Left lung (tissue), 10 donors: ENCODE data around the gene SMAD6. TPM values are rescaled to one million over a fixed set of nuclear protein-coding genes. Genes with fewer than 3 reads are reported as not detected.

Source experiments
- ATAC-seq: fragments of 200-7000 bp; cut with Tn5 transposase; one replicate; pipeline ENCODE4 v1.9.1; 2020; ENCODE audit warnings: moderate library complexity
- DNase-seq, 4 donors: peaks; one replicate each; pipeline ENCODE4 v3.0.0-alpha.2; 2013 to 2020
- H3K27ac ChIP-seq, 2 donors: fragments of 200-600 bp; sonication (generic) in 1 of 2; one replicate each; pipeline versions ENCODE4 v1.5.0 to v1.8.0; 2020 to 2021
- H3K27me3 ChIP-seq, 2 donors: fragments of 200-600 bp; sonication (generic) in 1 of 2; one replicate each; pipeline versions ENCODE4 v1.5.0 to v1.8.0; 2020 to 2021
- H3K36me3 ChIP-seq, 2 donors: fragments of 200-600 bp; sonication (generic) in 1 of 2; one replicate each; pipeline versions ENCODE4 v1.5.0 to v1.8.0; 2020 to 2021
- H3K4me1 ChIP-seq, 2 donors: fragments of 200-600 bp; one replicate each; pipeline ENCODE4 v1.8.0; 2021
- H3K4me3 ChIP-seq, 2 donors: fragments of 200-600 bp; sonication (generic) in 1 of 2; one replicate each; pipeline versions ENCODE4 v1.5.0 to v1.8.0; 2020 to 2021; ENCODE audit warnings: mild to moderate bottlenecking in 1 of 2
- H3K9me3 ChIP-seq, 2 donors: fragments of 200-600 bp; sonication (generic) in 1 of 2; one replicate each; pipeline versions ENCODE4 v1.5.0 to v1.8.0; 2020 to 2021
- intact Hi-C, 2 donors: fragments of 100-400 bp; cut with DNase I; formaldehyde crosslinking; loops; one replicate each; pipeline versions ENCODE4 v1.11.2 to v1.14.2; 2022
- polyA plus RNA-seq, 6 donors: library from polyadenylated mRNA; unstranded; fragments of 120-200 nt; gene quantifications; one replicate each; pipeline ENCODE4 v1.2.1, GENCODE V29; 2013; ENCODE audit not compliant: insufficient read length in 6 of 6
- total RNA-seq, 2 donors: library from RNA; stranded (reverse); fragmentation: NEBNext Ultra II Directional; extraction: Animal tissue kit (Norgen Biotek cat#: 25700); gene quantifications; one replicate each; pipeline ENCODE4 v1.2.1, GENCODE V29; 2021
- TF ChIP-seq, protein P1 (sequence below), 2 donors: fragments of 200-600 bp; sonication (generic) in 1 of 2; IDR thresholded peaks; one replicate each; pipeline versions ENCODE4 v1.5.0 to v1.8.0; 2021; ENCODE audit warnings: antibody characterized with exemption in 2 of 2
- donor health status: DM: no; HTN: yes; CAD: no.
- donor health status: DM: no; HTN: no; CAD: no.

SMAD6 gene
- total and polyA plus RNA-seq, 8 donors: 25.0 to 110 (median 32.0) TPM

DNA sequence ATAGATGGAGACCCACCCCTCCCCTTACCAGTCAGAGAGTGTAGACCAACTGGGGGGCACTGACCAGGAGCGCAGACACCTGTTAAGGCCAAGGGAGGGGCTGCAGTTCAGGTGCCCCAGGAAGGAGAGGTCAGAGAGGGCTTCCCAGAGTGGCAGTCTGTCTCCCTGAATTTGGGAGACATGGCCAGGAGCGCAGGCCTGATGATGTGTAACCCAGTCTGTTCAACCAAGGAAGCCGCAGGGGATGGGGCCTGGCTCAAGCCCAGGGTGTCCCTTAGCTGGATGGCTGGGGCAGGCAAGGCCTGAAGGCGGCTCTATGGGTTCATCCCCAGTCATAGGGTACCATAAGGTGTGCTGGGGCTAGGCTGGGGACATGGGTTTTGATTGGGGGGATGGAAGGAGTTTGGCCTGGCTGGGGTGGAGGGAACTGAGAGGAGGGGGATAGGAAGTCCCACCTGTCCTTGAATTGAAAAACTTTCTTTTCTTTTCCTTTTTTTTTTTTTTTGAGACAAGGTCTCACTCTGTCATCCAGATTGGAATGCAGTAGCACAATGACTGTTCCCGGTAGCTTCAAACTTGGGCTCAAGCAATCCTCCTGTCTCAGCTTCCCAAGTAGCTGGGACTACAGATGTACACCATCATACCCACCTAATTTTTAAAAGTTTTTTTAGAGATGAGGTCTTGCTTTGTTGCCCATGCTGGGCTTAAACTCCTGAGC, 75.7 kb downstream of the SMAD6 start:
- H3K9me3 ChIP-seq: no peaks in the 10 kb centered on the region
- H3K4me1 ChIP-seq: peaks cover 18 to 27% of the 10 kb centered on the region in 2 donors
- intact Hi-C loops: loop anchor here in 1 of 2 donors (10.0 kb wide), 1 partner anchor 163 kb away; no protein-coding TSS in a partner anchor
- ATAC-seq: no peak
- TF ChIP-seq, protein P1, sequence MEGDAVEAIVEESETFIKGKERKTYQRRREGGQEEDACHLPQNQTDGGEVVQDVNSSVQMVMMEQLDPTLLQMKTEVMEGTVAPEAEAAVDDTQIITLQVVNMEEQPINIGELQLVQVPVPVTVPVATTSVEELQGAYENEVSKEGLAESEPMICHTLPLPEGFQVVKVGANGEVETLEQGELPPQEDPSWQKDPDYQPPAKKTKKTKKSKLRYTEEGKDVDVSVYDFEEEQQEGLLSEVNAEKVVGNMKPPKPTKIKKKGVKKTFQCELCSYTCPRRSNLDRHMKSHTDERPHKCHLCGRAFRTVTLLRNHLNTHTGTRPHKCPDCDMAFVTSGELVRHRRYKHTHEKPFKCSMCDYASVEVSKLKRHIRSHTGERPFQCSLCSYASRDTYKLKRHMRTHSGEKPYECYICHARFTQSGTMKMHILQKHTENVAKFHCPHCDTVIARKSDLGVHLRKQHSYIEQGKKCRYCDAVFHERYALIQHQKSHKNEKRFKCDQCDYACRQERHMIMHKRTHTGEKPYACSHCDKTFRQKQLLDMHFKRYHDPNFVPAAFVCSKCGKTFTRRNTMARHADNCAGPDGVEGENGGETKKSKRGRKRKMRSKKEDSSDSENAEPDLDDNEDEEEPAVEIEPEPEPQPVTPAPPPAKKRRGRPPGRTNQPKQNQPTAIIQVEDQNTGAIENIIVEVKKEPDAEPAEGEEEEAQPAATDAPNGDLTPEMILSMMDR (IDR thresholded peaks at IDR 0.05): no peak
- no peak overlapping the region for H3K27ac ChIP-seq
- no peak for DNase-seq
- no peak overlapping the region for H3K4me3 ChIP-seq
- H3K27me3 ChIP-seq: no peaks in the 10 kb centered on the region
- H3K36me3 ChIP-seq: peaks cover 0 to 8% of the 10 kb centered on the region in 2 donors

- ATAC-seq: no peak
- H3K36me3 ChIP-seq: peaks cover 0 to 8% of the 10 kb centered on the region in 2 donors
- no peaks in the 10 kb centered on the region for H3K9me3 ChIP-seq
- H3K27me3 ChIP-seq: no peaks in the 10 kb centered on the region
- TF ChIP-seq, protein P1 (IDR thresholded peaks at IDR 0.05): no peak
- intact Hi-C loops: loop anchor here in 1 of 2 donors (10.0 kb wide), 1 partner anchor 163 kb away; no protein-coding TSS in a partner anchor
- peaks cover 12 to 22% of the 10 kb centered on the region in 2 donors for H3K4me1 ChIP-seq
- no peak overlapping the region for H3K4me3 ChIP-seq
- no peak overlapping the region for H3K27ac ChIP-seq
- no peak for DNase-seq
These were observed 76.3 kb downstream of the SMAD6 start for GRCh38 chr15:66778314-66778665.

GRCh38 chr15:66778716-66779115, 76.7 kb downstream of the SMAD6 start:
- intact Hi-C loops: loop anchor here in 1 of 2 donors (10.0 kb wide), 1 partner anchor 164 kb away; no protein-coding TSS in a partner anchor
- Histone ChIP-seq H3K36me3 (peaks cover 0 to 10% of the 10 kb centered on the region in 2 donors), H3K27ac (no peak overlapping the region), H3K4me3 (no peak overlapping the region), H3K4me1 (peaks cover 8 to 18% of the 10 kb centered on the region in 2 donors), H3K27me3 (no peaks in the 10 kb centered on the region), H3K9me3 (no peaks in the 10 kb centered on the region)
- ATAC-seq (no peak), DNase-seq (no peak)
- TF ChIP-seq, protein P1 (IDR thresholded peaks at IDR 0.05): no peak

- ATAC-seq: no peak
- intact Hi-C loops: loop anchor here in 1 of 2 donors (10.0 kb wide), 2 partner anchors 65 to 165 kb away; no protein-coding TSS in a partner anchor
- TF ChIP-seq, protein P1 (IDR thresholded peaks at IDR 0.05): no peak
These were observed 77.4 kb downstream of the SMAD6 start for GRCh38 chr15:66779331-66780009.

More at GRCh38 chr15:66779331-66780009, 77.4 kb downstream of the SMAD6 start:
- H3K27ac ChIP-seq: no peak overlapping the region
- no peaks in the 10 kb centered on the region for H3K9me3 ChIP-seq
- H3K4me3 ChIP-seq: no peak overlapping the region
- H3K27me3 ChIP-seq: no peaks in the 10 kb centered on the region
- peaks cover under 1 to 10% of the 10 kb centered on the region in 2 donors for H3K4me1 ChIP-seq
- DNase-seq: no peak
- H3K36me3 ChIP-seq: peaks cover 0 to 12% of the 10 kb centered on the region in 2 donors
